ENCODE data around the gene MYO9B. TPM values are rescaled to one million over a fixed set of nuclear protein-coding genes. Genes with fewer than 3 reads are reported as not detected.

MYO9B gene
- total and polyA plus RNA-seq, 2 donors (not counting 1 experiment from before 2014, with no cell fraction given): 32.5 to 52.5 TPM

DNA sequence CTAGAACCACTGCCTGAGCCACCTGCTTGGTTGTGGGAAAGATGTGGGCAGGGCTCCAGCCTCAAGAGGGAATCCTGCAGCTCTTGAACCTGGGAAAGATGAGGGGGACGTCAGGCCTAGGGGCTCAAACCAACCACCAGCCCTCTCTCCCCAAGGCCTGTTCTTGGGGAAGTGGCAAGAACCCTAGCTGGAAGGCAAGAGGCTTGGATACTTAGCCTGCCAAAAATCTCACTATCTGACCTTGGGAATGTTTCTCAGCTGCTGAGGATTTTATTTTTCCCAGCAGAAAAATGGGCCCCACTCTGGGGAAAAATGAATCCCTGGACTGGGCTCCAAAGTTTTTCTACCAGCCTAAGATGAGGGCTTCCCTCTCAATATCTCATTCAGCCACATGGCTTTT is 184.4 kb downstream of the MYO9B start:
- H3K36me3 ChIP-seq (ENCODE audit: control insufficient read depth, insufficient read depth, low read length): no peaks in the 10 kb centered on the region
- H3K27me3 ChIP-seq (ENCODE audit: control insufficient read depth, insufficient read depth, low read length): no peaks in the 10 kb centered on the region
- H3K4me1 ChIP-seq (ENCODE audit: control insufficient read depth, extremely low read depth, insufficient read depth, low read length): no peaks in the 10 kb centered on the region
- H3K9ac ChIP-seq (ENCODE audit: insufficient read depth, low read length): no peak overlapping the region
- no peak overlapping the region for H3K4me3 ChIP-seq (replicated peaks in 1 of 4; ENCODE audit: control extremely low read depth in 1 of 4, insufficient read depth in 1 of 4, low read depth in 3 of 4, low read length in 4 of 4)
- no peaks in the 10 kb centered on the region for H3K9me3 ChIP-seq (ENCODE audit: control insufficient read depth, insufficient read depth, low read depth, low read length)
- no peak for TF ChIP-seq EZH2 (IDR thresholded peaks at IDR 0.05; ENCODE audit: low read length, missing control alignments)
- TF ChIP-seq, protein P1, sequence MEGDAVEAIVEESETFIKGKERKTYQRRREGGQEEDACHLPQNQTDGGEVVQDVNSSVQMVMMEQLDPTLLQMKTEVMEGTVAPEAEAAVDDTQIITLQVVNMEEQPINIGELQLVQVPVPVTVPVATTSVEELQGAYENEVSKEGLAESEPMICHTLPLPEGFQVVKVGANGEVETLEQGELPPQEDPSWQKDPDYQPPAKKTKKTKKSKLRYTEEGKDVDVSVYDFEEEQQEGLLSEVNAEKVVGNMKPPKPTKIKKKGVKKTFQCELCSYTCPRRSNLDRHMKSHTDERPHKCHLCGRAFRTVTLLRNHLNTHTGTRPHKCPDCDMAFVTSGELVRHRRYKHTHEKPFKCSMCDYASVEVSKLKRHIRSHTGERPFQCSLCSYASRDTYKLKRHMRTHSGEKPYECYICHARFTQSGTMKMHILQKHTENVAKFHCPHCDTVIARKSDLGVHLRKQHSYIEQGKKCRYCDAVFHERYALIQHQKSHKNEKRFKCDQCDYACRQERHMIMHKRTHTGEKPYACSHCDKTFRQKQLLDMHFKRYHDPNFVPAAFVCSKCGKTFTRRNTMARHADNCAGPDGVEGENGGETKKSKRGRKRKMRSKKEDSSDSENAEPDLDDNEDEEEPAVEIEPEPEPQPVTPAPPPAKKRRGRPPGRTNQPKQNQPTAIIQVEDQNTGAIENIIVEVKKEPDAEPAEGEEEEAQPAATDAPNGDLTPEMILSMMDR (conservative IDR thresholded peaks at IDR 0.05 in 1 of 2, IDR thresholded peaks at IDR 0.05 in 1 of 2; ENCODE audit: low read depth in 1 of 2, low read length in 2 of 2): no peak
- H2AFZ ChIP-seq (ENCODE audit: low read length): no peak overlapping the region
- no peak for DNase-seq (ENCODE audit: low read depth in 2 of 2)
- H4K20me1 ChIP-seq (ENCODE audit: control insufficient read depth, extremely low read depth, insufficient read depth, low read length): no peaks in the 10 kb centered on the region
- H3K27ac ChIP-seq (ENCODE audit: insufficient read depth, low read length): no peak overlapping the region
- H3K79me2 ChIP-seq (ENCODE audit: control insufficient read depth, insufficient read depth, low read length): no peaks in the 10 kb centered on the region
- H3K4me2 ChIP-seq (ENCODE audit: extremely low read depth, insufficient read depth, low read length): no peak overlapping the region

- Histone ChIP-seq H3K9ac (ENCODE audit: insufficient read depth, low read length) (no peak overlapping the region), H3K27me3 (ENCODE audit: control insufficient read depth, insufficient read depth, low read length) (no peaks in the 10 kb centered on the region), H3K4me3 (replicated peaks in 1 of 4; ENCODE audit: control extremely low read depth in 1 of 4, insufficient read depth in 1 of 4, low read depth in 3 of 4, low read length in 4 of 4) (no peak overlapping the region), H2AFZ (ENCODE audit: low read length) (no peak overlapping the region), H3K79me2 (ENCODE audit: control insufficient read depth, insufficient read depth, low read length) (no peaks in the 10 kb centered on the region), H3K4me2 (ENCODE audit: extremely low read depth, insufficient read depth, low read length) (no peak overlapping the region), H3K27ac (ENCODE audit: insufficient read depth, low read length) (no peak overlapping the region), H3K36me3 (ENCODE audit: control insufficient read depth, insufficient read depth, low read length) (no peaks in the 10 kb centered on the region), H3K9me3 (ENCODE audit: control insufficient read depth, insufficient read depth, low read depth, low read length) (no peaks in the 10 kb centered on the region), H3K4me1 (ENCODE audit: control insufficient read depth, extremely low read depth, insufficient read depth, low read length) (no peaks in the 10 kb centered on the region), H4K20me1 (ENCODE audit: control insufficient read depth, extremely low read depth, insufficient read depth, low read length) (no peaks in the 10 kb centered on the region)
- peak; percentile 50 to 70 for DNase-seq (ENCODE audit: low read depth in 2 of 2)
- TF ChIP-seq, protein P1 (conservative IDR thresholded peaks at IDR 0.05 in 1 of 2, IDR thresholded peaks at IDR 0.05 in 1 of 2; ENCODE audit: low read depth in 1 of 2, low read length in 2 of 2): peak; percentile 78 to 94
- no peak for TF ChIP-seq EZH2 (IDR thresholded peaks at IDR 0.05; ENCODE audit: low read length, missing control alignments)
Measured at GRCh38 chr19:17260842-17261325, 185.3 kb downstream of the MYO9B start.

- H2AFZ ChIP-seq (ENCODE audit: low read length): no peak overlapping the region
- H3K36me3 ChIP-seq (ENCODE audit: control insufficient read depth, insufficient read depth, low read length): no peaks in the 10 kb centered on the region
- H3K4me2 ChIP-seq (ENCODE audit: extremely low read depth, insufficient read depth, low read length): no peak overlapping the region
- no peak overlapping the region for H3K9ac ChIP-seq (ENCODE audit: insufficient read depth, low read length)
- no peaks in the 10 kb centered on the region for H3K27me3 ChIP-seq (ENCODE audit: control insufficient read depth, insufficient read depth, low read length)
- no peaks in the 10 kb centered on the region for H4K20me1 ChIP-seq (ENCODE audit: control insufficient read depth, extremely low read depth, insufficient read depth, low read length)
- H3K4me3 ChIP-seq (replicated peaks in 1 of 4; ENCODE audit: control extremely low read depth in 1 of 4, insufficient read depth in 1 of 4, low read depth in 3 of 4, low read length in 4 of 4): no peak overlapping the region
- no peak for DNase-seq (ENCODE audit: low read depth in 2 of 2)
- H3K9me3 ChIP-seq (ENCODE audit: control insufficient read depth, insufficient read depth, low read depth, low read length): no peaks in the 10 kb centered on the region
- TF ChIP-seq, protein P1 (conservative IDR thresholded peaks at IDR 0.05 in 1 of 2, IDR thresholded peaks at IDR 0.05 in 1 of 2; ENCODE audit: low read depth in 1 of 2, low read length in 2 of 2): no peak
- TF ChIP-seq EZH2 (IDR thresholded peaks at IDR 0.05; ENCODE audit: low read length, missing control alignments): no peak
- no peaks in the 10 kb centered on the region for H3K79me2 ChIP-seq (ENCODE audit: control insufficient read depth, insufficient read depth, low read length)
- H3K4me1 ChIP-seq (ENCODE audit: control insufficient read depth, extremely low read depth, insufficient read depth, low read length): no peaks in the 10 kb centered on the region
- no peak overlapping the region for H3K27ac ChIP-seq (ENCODE audit: insufficient read depth, low read length)
Measured at GRCh38 chr19:17262557-17262956, 187.0 kb downstream of the MYO9B start.

Other genes with a start within 250 kb of the MYO9B start
- gene SIN3B, start 246.4 kb upstream of the MYO9B start, total RNA-seq: 22.3 and 32.9 TPM in 2 replicates
- gene SIN3B, start 246.4 kb upstream of the MYO9B start, polyA plus RNA-seq: 14.9 and 18.9 TPM in 2 replicates
- gene F2RL3, start 186.8 kb upstream of the MYO9B start, total RNA-seq: under 0.01 TPM in 1 of 2 replicates, not detected in the other
- gene F2RL3, start 186.8 kb upstream of the MYO9B start, polyA plus RNA-seq: 0.01 and 0.05 TPM in 2 replicates
- 0.51 and 1.7 TPM in 2 replicates for gene CPAMD8, start 49.0 kb upstream of the MYO9B start, total RNA-seq
- gene CPAMD8, start 49.0 kb upstream of the MYO9B start, polyA plus RNA-seq: 0.14 and 0.21 TPM in 2 replicates
- gene HAUS8, start 325 bp upstream of the MYO9B start, total RNA-seq: 2.0 and 2.1 TPM in 2 replicates
- gene HAUS8, start 325 bp upstream of the MYO9B start, polyA plus RNA-seq: 6.7 and 13.8 TPM in 2 replicates
- 23.8 and 26.5 TPM in 2 replicates for gene USE1, start 139.6 kb downstream of the MYO9B start, total RNA-seq
- 25.8 and 27.1 TPM in 2 replicates for gene USE1, start 139.6 kb downstream of the MYO9B start, polyA plus RNA-seq
- gene OCEL1, start 150.4 kb downstream of the MYO9B start, total RNA-seq: 2.6 and 4.6 TPM in 2 replicates
- gene OCEL1, start 150.4 kb downstream of the MYO9B start, polyA plus RNA-seq: 4.5 and 8.8 TPM in 2 replicates
- 37.0 and 42.4 TPM in 2 replicates for gene NR2F6, start 170.1 kb downstream of the MYO9B start, total RNA-seq
- 9.6 and 10.4 TPM in 2 replicates for gene NR2F6, start 170.1 kb downstream of the MYO9B start, polyA plus RNA-seq
- gene USHBP1, start 189.0 kb downstream of the MYO9B start, total RNA-seq: under 0.01 TPM in 1 of 2 replicates, not detected in the other
- gene USHBP1, start 189.0 kb downstream of the MYO9B start, polyA plus RNA-seq: not detected in 2 replicates
- gene BABAM1, start 191.7 kb downstream of the MYO9B start, total RNA-seq: 74.3 and 79.4 TPM in 2 replicates
- 68.8 and 81.2 TPM in 2 replicates for gene BABAM1, start 191.7 kb downstream of the MYO9B start, polyA plus RNA-seq
- gene ANKLE1, start 206.1 kb downstream of the MYO9B start, total RNA-seq: 0.17 and 0.26 TPM in 2 replicates
- 0.08 and 0.29 TPM in 2 replicates for gene ANKLE1, start 206.1 kb downstream of the MYO9B start, polyA plus RNA-seq
- gene ABHD8, start 227.6 kb downstream of the MYO9B start, total RNA-seq: 10.3 and 16.8 TPM in 2 replicates
- gene ABHD8, start 227.6 kb downstream of the MYO9B start, polyA plus RNA-seq: 3.9 and 4.8 TPM in 2 replicates
- gene MRPL34, start 230.1 kb downstream of the MYO9B start, total RNA-seq: 44.8 and 48.3 TPM in 2 replicates
- 27.5 and 38.8 TPM in 2 replicates for gene MRPL34, start 230.1 kb downstream of the MYO9B start, polyA plus RNA-seq
- gene DDA1, start 233.8 kb downstream of the MYO9B start, total RNA-seq: 8.0 and 17.7 TPM in 2 replicates
- gene DDA1, start 233.8 kb downstream of the MYO9B start, polyA plus RNA-seq: 42.6 and 63.9 TPM in 2 replicates